ENCODE results near the gene RAB3C.

RAB3C gene

DNA sequence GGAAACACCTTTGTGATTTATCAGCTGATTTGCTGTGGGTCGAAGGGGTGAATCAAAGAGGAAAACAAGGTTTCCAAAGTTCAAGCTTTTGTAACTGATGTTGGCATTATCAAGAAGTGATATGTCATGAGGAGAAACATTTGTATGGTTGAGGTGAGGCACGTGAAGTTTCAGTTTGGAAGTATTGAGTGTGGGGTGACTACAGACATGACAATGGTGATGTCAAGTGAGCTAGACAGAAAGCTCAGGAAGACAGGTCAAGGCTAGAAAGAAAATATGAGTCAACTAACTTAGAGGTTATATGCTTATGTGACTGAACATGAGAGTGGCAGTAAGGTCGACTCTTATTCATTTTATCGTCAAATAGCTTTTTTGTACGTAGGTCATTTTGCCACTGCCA lies 99.1 kb downstream of the RAB3C start:
- TF ChIP-seq, protein P1, sequence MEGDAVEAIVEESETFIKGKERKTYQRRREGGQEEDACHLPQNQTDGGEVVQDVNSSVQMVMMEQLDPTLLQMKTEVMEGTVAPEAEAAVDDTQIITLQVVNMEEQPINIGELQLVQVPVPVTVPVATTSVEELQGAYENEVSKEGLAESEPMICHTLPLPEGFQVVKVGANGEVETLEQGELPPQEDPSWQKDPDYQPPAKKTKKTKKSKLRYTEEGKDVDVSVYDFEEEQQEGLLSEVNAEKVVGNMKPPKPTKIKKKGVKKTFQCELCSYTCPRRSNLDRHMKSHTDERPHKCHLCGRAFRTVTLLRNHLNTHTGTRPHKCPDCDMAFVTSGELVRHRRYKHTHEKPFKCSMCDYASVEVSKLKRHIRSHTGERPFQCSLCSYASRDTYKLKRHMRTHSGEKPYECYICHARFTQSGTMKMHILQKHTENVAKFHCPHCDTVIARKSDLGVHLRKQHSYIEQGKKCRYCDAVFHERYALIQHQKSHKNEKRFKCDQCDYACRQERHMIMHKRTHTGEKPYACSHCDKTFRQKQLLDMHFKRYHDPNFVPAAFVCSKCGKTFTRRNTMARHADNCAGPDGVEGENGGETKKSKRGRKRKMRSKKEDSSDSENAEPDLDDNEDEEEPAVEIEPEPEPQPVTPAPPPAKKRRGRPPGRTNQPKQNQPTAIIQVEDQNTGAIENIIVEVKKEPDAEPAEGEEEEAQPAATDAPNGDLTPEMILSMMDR (conservative IDR thresholded peaks at IDR 0.05) = no peak
- H3K27ac ChIP-seq = no peak overlapping the region

DNA sequence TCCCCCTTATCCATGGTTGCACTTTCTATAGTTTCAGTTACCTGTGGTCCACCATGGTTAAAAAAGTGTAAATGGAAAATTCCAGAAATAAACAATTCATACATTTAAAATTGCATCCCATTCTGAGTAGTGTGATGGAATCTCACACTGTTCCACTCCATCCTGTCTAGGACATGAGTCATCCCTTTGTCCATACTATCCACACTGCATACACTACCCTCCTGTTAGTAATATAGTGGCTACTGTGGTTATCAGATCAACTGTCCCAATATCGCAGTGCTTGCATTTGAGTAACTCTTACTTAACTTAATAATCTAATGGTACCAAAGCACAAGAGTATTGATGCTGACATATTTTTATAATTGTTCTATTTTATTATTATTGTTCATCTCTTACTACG lies 100.7 kb downstream of the RAB3C start:
- no peak overlapping the region for H3K27ac ChIP-seq
- TF ChIP-seq, protein P1 (conservative IDR thresholded peaks at IDR 0.05) = no peak

DNA sequence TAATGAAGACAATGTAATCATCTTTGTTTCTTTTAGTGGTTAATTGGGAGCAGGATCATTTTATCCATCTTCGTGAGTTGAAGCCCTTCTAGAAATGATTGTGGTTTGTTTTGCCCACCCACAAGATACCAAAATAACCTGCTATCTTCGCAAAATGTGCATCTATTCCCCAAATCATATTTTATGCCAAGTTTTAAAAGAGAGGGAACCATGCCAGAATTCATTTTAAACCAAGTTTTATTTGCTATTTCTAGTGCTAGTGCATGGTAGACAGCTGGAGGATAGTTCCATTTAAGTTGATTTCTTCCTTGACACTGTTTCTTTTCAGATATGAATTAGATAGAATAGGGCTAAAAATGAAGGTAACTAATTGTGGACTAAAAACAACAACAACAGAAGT lies 104.2 kb downstream of the RAB3C start:
- TF ChIP-seq, protein P1 (conservative IDR thresholded peaks at IDR 0.05) = no peak
- no peak overlapping the region for H3K27ac ChIP-seq

DNA sequence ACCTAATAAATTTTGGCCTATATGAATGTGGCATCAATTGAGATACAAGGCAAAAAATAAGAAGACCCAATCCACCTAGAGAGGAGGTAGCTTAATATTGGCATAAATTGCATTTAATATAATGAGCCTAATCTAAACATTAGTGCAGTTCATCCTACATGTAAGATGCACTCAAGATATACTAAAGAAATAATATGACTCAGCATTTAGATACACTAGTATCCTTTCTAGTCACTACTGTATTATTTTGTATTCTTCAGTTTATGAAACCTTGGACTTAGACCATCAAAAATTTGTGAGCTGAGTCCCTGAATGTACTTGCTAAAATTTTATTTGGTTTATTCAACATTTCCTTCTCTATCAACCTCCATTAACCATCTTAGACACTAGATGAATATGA lies 104.7 kb downstream of the RAB3C start:
- TF ChIP-seq, protein P1 (conservative IDR thresholded peaks at IDR 0.05) = no peak

GRCh38 chr5:58699088-58699761 lies 116.3 kb downstream of the RAB3C start:
- H3K27ac ChIP-seq = peak overlapping the region; percentile 77

More for the DNA sequence above, 104.7 kb downstream of the RAB3C start:
- H3K27ac ChIP-seq = no peak overlapping the region

- TF ChIP-seq, protein P1 (conservative IDR thresholded peaks at IDR 0.05) = no peak
- H3K27ac ChIP-seq = peak overlapping the region; percentile 77
Observed at GRCh38 chr5:58699762-58700118, 116.9 kb downstream of the RAB3C start.

- no peak overlapping the region for H3K27ac ChIP-seq
- TF ChIP-seq, protein P1 (conservative IDR thresholded peaks at IDR 0.05) = no peak
Observed at GRCh38 chr5:58703925-58704555, 121.2 kb downstream of the RAB3C start.

GRCh38 chr5:58706736-58707135 lies 123.9 kb downstream of the RAB3C start:
- no peak overlapping the region for H3K27ac ChIP-seq

More at GRCh38 chr5:58706736-58707135, 123.9 kb downstream of the RAB3C start:
- TF ChIP-seq, protein P1 (conservative IDR thresholded peaks at IDR 0.05) = no peak
